IMR-90 (cell line): ENCODE data around the gene PPP2R2D. TPM values are rescaled to one million over a fixed set of nuclear protein-coding genes. Genes with fewer than 3 reads are reported as not detected.

Experiments used
- ATAC-seq: fragments of 200-7000 bp; cut with Tn5 transposase; 2 replicates; pipeline ENCODE4 v1.9.1; 2020; ENCODE audit warnings: low read depth, mild to moderate bottlenecking, moderate library complexity
- BruUV-seq: library from RNA; stranded (reverse); fragments of 400-500 nt; replicated peaks from 2 replicates; lab custom pipeline; 2021; lab: Mats Ljungman, UMichigan
- CTCF ChIA-PET: fragments of 300-600 bp; formaldehyde crosslinking; extraction: SDS; loops from one replicate; lab custom pipeline; 2021; ENCODE audit warnings: antibody characterized with exemption; lab: Yijun Ruan, JAX
- POLR2A ChIA-PET: fragments of 300-600 bp; sonication (Branson Sonifier 250); formaldehyde crosslinking; loops from one replicate; lab custom pipeline; 2022; ENCODE audit warnings: antibody characterized with exemption; ENCODE audit not compliant: unreplicated experiment; lab: Charles Lee
- DNase-seq: peaks from one replicate; pipeline ENCODE4 v3.0.0; 2013
- H2AFZ ChIP-seq: replicated peaks from 2 replicates; pipeline ENCODE3; 2013; ENCODE audit warnings: low read length, mild to moderate bottlenecking; ENCODE audit not compliant: poor library complexity
- H2AK5ac ChIP-seq: 2 replicates; pipeline ENCODE4 v1.6.1; 2013; ENCODE audit warnings: low read depth, low read length, inconsistent platforms
- H2AK9ac ChIP-seq: replicated peaks from 2 replicates; pipeline ENCODE3; 2013; ENCODE audit warnings: mild to moderate bottlenecking, low read depth, low read length, moderate library complexity; ENCODE audit not compliant: poor library complexity
- H2BK120ac ChIP-seq: 2 replicates; pipeline ENCODE4 v1.6.1; 2013; ENCODE audit warnings: low read depth, low read length, inconsistent platforms
- H2BK15ac ChIP-seq: 3 replicates; pipeline ENCODE4 v1.6.1; 2013; ENCODE audit warnings: low read depth, low read length, inconsistent platforms
- H2BK20ac ChIP-seq: 2 replicates; pipeline ENCODE4 v1.6.1; 2013; ENCODE audit warnings: low read depth, mild to moderate bottlenecking, inconsistent platforms, low read length, moderate library complexity
- H2BK5ac ChIP-seq: 2 replicates; pipeline ENCODE4 v1.6.1; 2013; ENCODE audit warnings: mild to moderate bottlenecking, low read depth, low read length, inconsistent platforms; ENCODE audit not compliant: poor library complexity, severe bottlenecking
- H3K14ac ChIP-seq: replicated peaks from 2 replicates; pipeline ENCODE4 v1.6.1; 2013; ENCODE audit warnings: low read depth, low read length, inconsistent platforms
- H3K18ac ChIP-seq: 2 replicates; pipeline ENCODE4 v1.6.1; 2013; ENCODE audit warnings: low read depth, low read length, control low read depth
- H3K23ac ChIP-seq: 2 replicates; pipeline ENCODE4 v1.6.1; 2013; ENCODE audit warnings: low read depth, low read length, inconsistent platforms
- H3K27ac ChIP-seq: 2 replicates; pipeline ENCODE4 v1.5.1; 2013; ENCODE audit warnings: mild to moderate bottlenecking, control low read depth, low read length; ENCODE audit not compliant: insufficient read depth
- H3K27me3 ChIP-seq: 2 replicates; pipeline ENCODE4 v1.6.1; 2013; ENCODE audit warnings: low read length; ENCODE audit not compliant: control insufficient read depth, insufficient read depth
- H3K36me3 ChIP-seq: 2 replicates; pipeline ENCODE4 v1.6.1; 2013; ENCODE audit warnings: low read length, mixed read lengths; ENCODE audit not compliant: control insufficient read depth, insufficient read depth
- H3K4ac ChIP-seq: 2 replicates; pipeline ENCODE4 v1.6.1; 2013; ENCODE audit warnings: low read depth, low read length, inconsistent platforms
- H3K4me1 ChIP-seq: 2 replicates; pipeline ENCODE4 v1.6.1; 2013; ENCODE audit warnings: low read length, mixed read lengths; ENCODE audit not compliant: control insufficient read depth, insufficient read depth
- H3K4me2 ChIP-seq: 2 replicates; pipeline ENCODE4 v1.6.1; 2013; ENCODE audit warnings: low read depth, mild to moderate bottlenecking, control low read depth, low read length, moderate library complexity
- H3K4me3 ChIP-seq: 2 replicates; pipeline ENCODE4 v1.5.1; 2013; ENCODE audit warnings: low read depth, mild to moderate bottlenecking, control low read depth, low read length, moderate library complexity; ENCODE audit not compliant: insufficient read depth
- H3K56ac ChIP-seq: 2 replicates; pipeline ENCODE4 v1.6.1; 2013; ENCODE audit warnings: low read length, inconsistent platforms; ENCODE audit not compliant: insufficient read depth; ENCODE audit errors: extremely low read depth
- H3K79me1 ChIP-seq, 2 experiments: 2 replicates each; pipeline ENCODE4 v1.6.1; 2013; ENCODE audit warnings: low read length in 2 of 2, inconsistent platforms in 1 of 2, low read depth in 1 of 2
- H3K9ac ChIP-seq: 2 replicates; pipeline ENCODE4 v1.6.1; 2013; ENCODE audit warnings: low read depth, low read length, control low read depth
- H3K9me1 ChIP-seq: 2 replicates; pipeline ENCODE4 v1.6.1; 2013; ENCODE audit warnings: low read length, inconsistent platforms; ENCODE audit not compliant: insufficient read depth
- H3K9me3 ChIP-seq: 2 replicates; pipeline ENCODE4 v1.6.1; 2013; ENCODE audit warnings: low read length; ENCODE audit not compliant: control insufficient read depth, insufficient read depth
- H4K20me1 ChIP-seq: 2 replicates; pipeline ENCODE4 v1.6.1; 2013; ENCODE audit warnings: low read length, inconsistent platforms; ENCODE audit not compliant: insufficient read depth
- H4K5ac ChIP-seq: 2 replicates; pipeline ENCODE4 v1.6.1; 2013; ENCODE audit warnings: mild to moderate bottlenecking, low read depth, low read length, control low read depth
- H4K8ac ChIP-seq, 2 experiments: 2 replicates each; pipeline ENCODE4 v1.6.1; 2013; ENCODE audit warnings: low read depth in 2 of 2, low read length in 2 of 2, control low read depth in 1 of 2, inconsistent platforms in 1 of 2
- H4K91ac ChIP-seq: 2 replicates; pipeline ENCODE4 v1.6.1; 2013; ENCODE audit warnings: low read depth, low read length, inconsistent platforms; ENCODE audit not compliant: insufficient read depth
- BHLHE40 ChIP-seq: fragments of 150-350 bp; IDR thresholded peaks from 2 replicates; pipeline ENCODE4 v1.6.1; 2016; ENCODE audit warnings: mild to moderate bottlenecking, low read depth, low read length
- CEBPB ChIP-seq: IDR thresholded peaks from 2 replicates; pipeline ENCODE4 v1.6.1; 2012; ENCODE audit warnings: low read depth, low read length, improper control_type of control experiment
- CHD1 ChIP-seq: IDR thresholded peaks from 2 replicates; pipeline ENCODE4 v1.6.1; 2012; ENCODE audit warnings: low read depth, low read length, improper control_type of control experiment
- CTCF ChIP-seq: conservative IDR thresholded peaks from 2 replicates; pipeline ENCODE4 v1.5.1; 2012; ENCODE audit warnings: mild to moderate bottlenecking, low read depth, low read length, improper control_type of control experiment
- FOS ChIP-seq: fragments of 150-350 bp; IDR thresholded peaks from 2 replicates; pipeline ENCODE4 v1.6.1; 2016; ENCODE audit warnings: low read depth, low read length
- MAFK ChIP-seq: IDR thresholded peaks from 2 replicates; pipeline ENCODE4 v1.6.1; 2012; ENCODE audit warnings: low read depth, low read length, improper control_type of control experiment
- MAZ ChIP-seq: IDR thresholded peaks from 2 replicates; pipeline ENCODE4 v1.6.1; 2012; ENCODE audit warnings: low read depth, mild to moderate bottlenecking, low read length, improper control_type of control experiment, moderate library complexity, borderline replicate concordance
- MXI1 ChIP-seq: IDR thresholded peaks from 2 replicates; pipeline ENCODE4 v1.6.1; 2012; ENCODE audit warnings: low read depth, mild to moderate bottlenecking, low read length, moderate library complexity, borderline replicate concordance
- NFE2L2 ChIP-seq: fragments of 150-350 bp; IDR thresholded peaks from 2 replicates; pipeline ENCODE4 v1.6.1; 2016; ENCODE audit warnings: low read depth, mild to moderate bottlenecking, low read length
- POLR2A ChIP-seq: IDR thresholded peaks from 2 replicates; pipeline ENCODE4 v1.6.1; 2012; ENCODE audit warnings: mild to moderate bottlenecking, low read depth, low read length
- RAD21 ChIP-seq: IDR thresholded peaks from 2 replicates; pipeline ENCODE4 v1.6.1; 2012; ENCODE audit warnings: low read length, improper control_type of control experiment
- RFX5 ChIP-seq: IDR thresholded peaks from 2 replicates; pipeline ENCODE4 v1.8.0; 2012; ENCODE audit warnings: low read depth, mild to moderate bottlenecking, low read length, moderate library complexity
- SMC3 ChIP-seq: fragments of 150-350 bp; IDR thresholded peaks from 2 replicates; pipeline ENCODE4 v1.6.1; 2016; ENCODE audit warnings: low read depth, mild to moderate bottlenecking, antibody characterized with exemption, low read length, moderate library complexity
- WGBS, 2 experiments: methylation state at CpG; one replicate each; pipeline versions ENCODE4 v1.1.5 to v1.1.7; 2013; ENCODE audit warnings: missing lambda C conversion rate in 2 of 2; ENCODE audit not compliant: insufficient read length in 1 of 2; ENCODE audit errors: extremely low coverage in 2 of 2; 5-methylcytosine and 5-hydroxymethylcytosine counted together
- dilution Hi-C: fragments of 300-500 bp; cut with HindIII; formaldehyde crosslinking; loops from one replicate; pipeline ENCODE4 v1.14.3; 2018; ENCODE audit warnings: low sequenced_read_pairs; ENCODE audit not compliant: unreplicated experiment
- in situ Hi-C: fragments of 300-500 bp; cut with MboI; formaldehyde crosslinking; loops from 3 replicates; pipeline ENCODE4 v1.14.3; 2019; ENCODE audit warnings: low sequenced_read_pairs, inconsistent platforms, mixed read lengths
- intact Hi-C: fragments of 100-400 bp; cut with micrococcal nuclease; formaldehyde crosslinking; loops from 2 replicates; pipeline ENCODE4 v1.10.0; 2022
- polyA plus RNA-seq, 3 experiments: library from polyadenylated mRNA; depleted of rRNA; stranded (reverse); fragments of >200 nt; gene quantifications; 2 replicates each; pipeline ENCODE4 v1.2.3, GENCODE V29; 2012; ENCODE audit warnings: low replicate concordance in 1 of 3
- total RNA-seq: library from RNA; depleted of rRNA; stranded (reverse); fragments of >200 nt; gene quantifications from 2 replicates; pipeline ENCODE4 v1.2.3, GENCODE V29; 2012
- TF ChIP-seq, protein P1 (sequence below): fragments of 150-350 bp; IDR thresholded peaks from 2 replicates; pipeline ENCODE4 v1.6.1; 2016; ENCODE audit warnings: low read depth, mild to moderate bottlenecking, low read length, moderate library complexity, borderline replicate concordance
- TF ChIP-seq, protein P2 (sequence below): fragments of 150-350 bp; IDR thresholded peaks from 2 replicates; pipeline ENCODE4 v1.6.1; 2017; ENCODE audit warnings: mild to moderate bottlenecking, antibody characterized with exemption, low read length, low read depth

The PPP2R2D gene
- total and polyA plus RNA-seq, 2 of the 4 experiments (the other 2 are of a cell fraction): 22.8 to 23.8 TPM

DNA sequence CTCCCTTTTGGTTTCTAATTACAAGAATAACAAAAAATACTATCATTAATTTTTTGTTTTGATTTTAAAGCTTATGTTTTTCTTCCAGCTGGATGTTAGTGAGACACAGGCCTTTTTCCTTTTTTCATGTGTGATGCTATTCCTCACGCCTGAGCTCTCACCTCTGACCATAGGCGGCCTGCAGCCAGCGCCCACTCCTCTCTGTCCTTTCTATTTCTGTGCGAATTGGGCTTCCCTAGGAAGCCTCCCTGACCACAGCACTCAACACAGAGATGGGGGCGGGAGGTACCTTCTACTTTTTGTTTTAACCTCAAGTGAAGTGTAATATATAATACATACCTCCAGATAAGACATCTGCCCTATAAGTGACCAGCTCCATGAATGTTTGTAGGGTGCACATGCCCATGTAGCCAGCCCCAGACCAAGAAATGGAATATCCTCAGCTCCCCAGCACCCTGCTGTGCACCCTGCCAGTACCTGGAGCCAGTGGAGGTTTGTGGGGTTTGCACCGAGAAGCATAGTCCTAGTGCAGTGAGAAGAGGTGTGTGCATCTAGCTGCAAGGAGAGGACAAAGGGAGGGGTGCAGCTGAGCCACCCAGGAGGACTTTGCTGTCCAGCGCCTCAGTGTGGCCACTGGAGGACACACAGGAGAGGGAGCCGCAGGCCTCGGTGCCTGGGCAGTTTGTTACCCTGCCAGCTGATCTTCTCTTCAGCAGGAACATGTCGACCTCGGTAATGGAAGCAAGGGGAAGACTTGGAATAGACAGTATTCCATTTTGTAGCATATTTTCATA is 42.4 kb downstream of the PPP2R2D start:
- Histone ChIP-seq H3K36me3 (peaks cover 38% of the 10 kb centered on the region), H2AK5ac (no peak overlapping the region), H2AK9ac (no peak overlapping the region), H3K9me3 (no peaks in the 10 kb centered on the region), H3K23ac (no peak overlapping the region), H2AFZ (no peak overlapping the region), H4K5ac (no peak overlapping the region), H3K14ac (no peak overlapping the region), H3K9ac (no peak overlapping the region), H4K8ac (no peak overlapping the region), H2BK120ac (no peak overlapping the region), H2BK5ac (no peak overlapping the region), H3K18ac (no peak overlapping the region), H4K20me1 (peaks cover 11% of the 10 kb centered on the region), H3K27me3 (no peaks in the 10 kb centered on the region), H3K4me2 (no peak overlapping the region), H3K79me1 (peaks cover 37 to 58% of the 10 kb centered on the region in 2 experiments), H3K4me3 (no peak overlapping the region), H3K27ac (no peak overlapping the region), H3K4me1 (peaks cover 18% of the 10 kb centered on the region), H3K4ac (no peak overlapping the region), H2BK20ac (no peak overlapping the region), H4K91ac (no peak overlapping the region), H2BK15ac (no peak overlapping the region), H3K56ac (no peak overlapping the region), H3K9me1 (peaks cover 23% of the 10 kb centered on the region)
- intact Hi-C loops: no loop called here
- CTCF ChIA-PET: interaction anchor here (0.7 to 1.5 kb wide), 4 partner anchors 19 to 58 kb away, joined by 3 to 4 read pairs (median 3); no protein-coding TSS in a partner anchor
- POLR2A ChIA-PET: no interaction called here
- no TSS peak for BruUV-seq
- DNase-seq (no peak), ATAC-seq (no peak)
- 68% methylated on average over 3 of the region's 11 CpGs; no CpG with 5 or more reads in 1 of the 2 experiments for WGBS, 2 experiments
- in situ Hi-C loops: no loop called here
- dilution Hi-C loops: no loop called here
- TF ChIP-seq BHLHE40 (no peak), RAD21 (peak; percentile 29), SMC3 (peak; percentile 18; the same call in 1 of the 2 replicates), CTCF (peak; percentile 36), FOS (no peak), CHD1 (no peak), MAFK (no peak), MAZ (no peak), RFX5 (no peak), CEBPB (no peak), MXI1 (no peak), NFE2L2 (no peak), POLR2A (no peak)
- TF ChIP-seq, protein P1, sequence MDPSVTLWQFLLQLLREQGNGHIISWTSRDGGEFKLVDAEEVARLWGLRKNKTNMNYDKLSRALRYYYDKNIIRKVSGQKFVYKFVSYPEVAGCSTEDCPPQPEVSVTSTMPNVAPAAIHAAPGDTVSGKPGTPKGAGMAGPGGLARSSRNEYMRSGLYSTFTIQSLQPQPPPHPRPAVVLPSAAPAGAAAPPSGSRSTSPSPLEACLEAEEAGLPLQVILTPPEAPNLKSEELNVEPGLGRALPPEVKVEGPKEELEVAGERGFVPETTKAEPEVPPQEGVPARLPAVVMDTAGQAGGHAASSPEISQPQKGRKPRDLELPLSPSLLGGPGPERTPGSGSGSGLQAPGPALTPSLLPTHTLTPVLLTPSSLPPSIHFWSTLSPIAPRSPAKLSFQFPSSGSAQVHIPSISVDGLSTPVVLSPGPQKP: no peak
- TF ChIP-seq, protein P2, sequence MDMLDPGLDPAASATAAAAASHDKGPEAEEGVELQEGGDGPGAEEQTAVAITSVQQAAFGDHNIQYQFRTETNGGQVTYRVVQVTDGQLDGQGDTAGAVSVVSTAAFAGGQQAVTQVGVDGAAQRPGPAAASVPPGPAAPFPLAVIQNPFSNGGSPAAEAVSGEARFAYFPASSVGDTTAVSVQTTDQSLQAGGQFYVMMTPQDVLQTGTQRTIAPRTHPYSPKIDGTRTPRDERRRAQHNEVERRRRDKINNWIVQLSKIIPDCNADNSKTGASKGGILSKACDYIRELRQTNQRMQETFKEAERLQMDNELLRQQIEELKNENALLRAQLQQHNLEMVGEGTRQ: no peak
